Measurements from ENCODE around the gene TOP3B.

Gene TOP3B

DNA sequence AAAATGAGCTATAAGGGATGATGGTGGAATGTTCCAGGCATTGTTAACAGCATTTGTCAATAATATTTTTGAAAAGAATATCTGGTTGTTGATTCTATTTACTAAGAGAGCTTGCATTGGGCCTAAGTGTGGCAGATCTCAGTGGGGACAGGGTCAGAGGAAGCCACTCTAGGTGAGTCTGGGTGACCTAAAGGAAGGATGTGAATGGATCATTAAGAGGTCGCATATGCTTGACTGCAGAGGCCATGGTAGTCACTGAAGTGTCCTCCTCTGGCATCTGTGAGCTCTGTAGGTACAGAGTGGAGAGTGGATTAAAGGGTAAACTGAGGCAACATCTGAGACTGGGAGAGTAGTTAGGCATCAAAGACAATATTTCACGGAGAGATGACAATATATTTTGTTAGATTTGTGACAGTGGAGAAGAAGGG, 37.9 kb upstream of the TOP3B start:
- TF ChIP-seq, protein P1, sequence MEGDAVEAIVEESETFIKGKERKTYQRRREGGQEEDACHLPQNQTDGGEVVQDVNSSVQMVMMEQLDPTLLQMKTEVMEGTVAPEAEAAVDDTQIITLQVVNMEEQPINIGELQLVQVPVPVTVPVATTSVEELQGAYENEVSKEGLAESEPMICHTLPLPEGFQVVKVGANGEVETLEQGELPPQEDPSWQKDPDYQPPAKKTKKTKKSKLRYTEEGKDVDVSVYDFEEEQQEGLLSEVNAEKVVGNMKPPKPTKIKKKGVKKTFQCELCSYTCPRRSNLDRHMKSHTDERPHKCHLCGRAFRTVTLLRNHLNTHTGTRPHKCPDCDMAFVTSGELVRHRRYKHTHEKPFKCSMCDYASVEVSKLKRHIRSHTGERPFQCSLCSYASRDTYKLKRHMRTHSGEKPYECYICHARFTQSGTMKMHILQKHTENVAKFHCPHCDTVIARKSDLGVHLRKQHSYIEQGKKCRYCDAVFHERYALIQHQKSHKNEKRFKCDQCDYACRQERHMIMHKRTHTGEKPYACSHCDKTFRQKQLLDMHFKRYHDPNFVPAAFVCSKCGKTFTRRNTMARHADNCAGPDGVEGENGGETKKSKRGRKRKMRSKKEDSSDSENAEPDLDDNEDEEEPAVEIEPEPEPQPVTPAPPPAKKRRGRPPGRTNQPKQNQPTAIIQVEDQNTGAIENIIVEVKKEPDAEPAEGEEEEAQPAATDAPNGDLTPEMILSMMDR (IDR thresholded peaks at IDR 0.05; ENCODE audit: extremely low read depth, insufficient read depth, missing control alignments): no peak
- in situ Hi-C loops (cut with MboI; ENCODE audit: low pct_unique_long_range_greater_than_20kb, low sequenced_read_pairs, unreplicated experiment): loop anchor here (5.0 kb wide), 1 partner anchor 48 kb away; no protein-coding TSS in a partner anchor
- DNase-seq (ENCODE audit: low spot score): no peak

GRCh38 chr22:22019659-22020424, 37.3 kb upstream of the TOP3B start:
- in situ Hi-C loops (cut with MboI; ENCODE audit: low pct_unique_long_range_greater_than_20kb, low sequenced_read_pairs, unreplicated experiment): loop anchor here (5.0 kb wide), 1 partner anchor 48 kb away; no protein-coding TSS in a partner anchor
- TF ChIP-seq, protein P1 (IDR thresholded peaks at IDR 0.05; ENCODE audit: extremely low read depth, insufficient read depth, missing control alignments): no peak
- no peak for DNase-seq (ENCODE audit: low spot score)

- TF ChIP-seq, protein P1 (IDR thresholded peaks at IDR 0.05; ENCODE audit: extremely low read depth, insufficient read depth, missing control alignments): no peak
- DNase-seq (ENCODE audit: low spot score): no peak
- in situ Hi-C loops (cut with MboI; ENCODE audit: low pct_unique_long_range_greater_than_20kb, low sequenced_read_pairs, unreplicated experiment): no loop called here
These were observed 36.5 kb upstream of the TOP3B start for GRCh38 chr22:22018825-22019658.

- TF ChIP-seq, protein P1 (IDR thresholded peaks at IDR 0.05; ENCODE audit: extremely low read depth, insufficient read depth, missing control alignments): no peak
- no peak for DNase-seq (ENCODE audit: low spot score)
- in situ Hi-C loops (cut with MboI; ENCODE audit: low pct_unique_long_range_greater_than_20kb, low sequenced_read_pairs, unreplicated experiment): no loop called here
These were observed 33.0 kb upstream of the TOP3B start for GRCh38 chr22:22015631-22016030.

- TF ChIP-seq, protein P1 (IDR thresholded peaks at IDR 0.05; ENCODE audit: extremely low read depth, insufficient read depth, missing control alignments): no peak
- DNase-seq (ENCODE audit: low spot score): no peak
These were observed 31.7 kb upstream of the TOP3B start for GRCh38 chr22:22014285-22014659.

GRCh38 chr22:22013559-22014284, 31.1 kb upstream of the TOP3B start:
- TF ChIP-seq, protein P1 (IDR thresholded peaks at IDR 0.05; ENCODE audit: extremely low read depth, insufficient read depth, missing control alignments): no peak
- no peak for DNase-seq (ENCODE audit: low spot score)
- in situ Hi-C loops (cut with MboI; ENCODE audit: low pct_unique_long_range_greater_than_20kb, low sequenced_read_pairs, unreplicated experiment): no loop called here

More at GRCh38 chr22:22014285-22014659, 31.7 kb upstream of the TOP3B start:
- in situ Hi-C loops (cut with MboI; ENCODE audit: low pct_unique_long_range_greater_than_20kb, low sequenced_read_pairs, unreplicated experiment): no loop called here

All from GM13977 (cell line).